GM12891 (cell line): ENCODE measurements around the gene PSMB10.

Source experiments
- POLR2A ChIP-seq: IDR thresholded peaks from 2 replicates; pipeline ENCODE4 v1.6.1; 2011; ENCODE audit warnings: low read depth, low read length, control low read depth
- TAF1 ChIP-seq: IDR thresholded peaks from 2 replicates; pipeline ENCODE4 v1.6.1; 2011; ENCODE audit warnings: low read depth, low read length, control low read depth

DNA sequence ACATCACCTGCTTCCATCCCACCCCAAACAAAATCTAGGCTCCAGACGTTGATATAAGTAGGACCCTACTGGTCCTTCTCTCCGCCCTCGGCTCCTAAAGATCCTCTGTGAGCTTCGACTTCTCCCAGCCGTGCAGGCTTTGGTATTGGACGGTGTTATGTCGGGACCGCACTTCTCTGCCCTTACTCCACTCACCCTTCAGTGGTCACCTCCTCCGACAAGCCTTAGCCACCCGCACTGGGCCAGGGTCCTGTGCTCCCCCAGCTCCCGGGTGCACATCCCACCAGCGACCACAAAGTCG, 1.6 kb downstream of the PSMB10 start:
- no peak for TF ChIP-seq POLR2A
- no peak for TF ChIP-seq TAF1
